Fibroblast of skin of abdomen (primary cell): ENCODE results near the gene ZNF526.

Source experiments
- DNase-seq: peaks from one replicate; pipeline ENCODE4 v3.0.0-alpha.2; 2013

ZNF526 gene

GRCh38 chr19:42225718-42226292 is 5.7 kb downstream of the ZNF526 start:
- no peak for DNase-seq

- no peak for DNase-seq
Observed at GRCh38 chr19:42226886-42227285, 6.8 kb downstream of the ZNF526 start.

GRCh38 chr19:42228641-42229040 is 8.5 kb downstream of the ZNF526 start:
- no peak for DNase-seq

DNA sequence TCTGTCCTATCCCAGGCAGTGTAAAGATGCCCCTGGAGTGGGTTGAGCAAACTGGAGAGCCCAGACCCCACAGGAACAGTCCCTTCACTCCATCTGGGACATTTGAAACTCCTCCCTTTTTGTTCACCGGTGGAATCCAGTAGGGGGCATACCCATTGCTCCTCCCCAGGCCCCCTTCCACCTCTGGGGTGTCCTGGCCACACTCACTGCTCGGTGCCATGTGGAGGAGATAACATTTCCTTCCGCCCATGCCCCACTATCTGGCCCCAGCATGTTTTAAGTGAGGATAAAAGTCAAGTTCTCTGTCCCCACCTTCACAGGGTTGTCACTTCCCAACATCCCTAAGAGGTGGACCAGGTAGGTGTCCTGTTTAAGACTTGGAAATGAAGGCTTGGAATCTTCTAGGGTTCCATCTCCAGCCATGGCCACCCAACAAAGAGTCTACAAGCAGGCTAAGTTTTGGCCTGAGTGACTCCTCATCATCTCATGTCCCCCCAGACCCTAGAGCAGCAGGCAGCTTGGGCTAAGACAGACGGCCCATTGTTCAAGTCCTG is 9.3 kb downstream of the ZNF526 start:
- DNase-seq = no peak

DNA sequence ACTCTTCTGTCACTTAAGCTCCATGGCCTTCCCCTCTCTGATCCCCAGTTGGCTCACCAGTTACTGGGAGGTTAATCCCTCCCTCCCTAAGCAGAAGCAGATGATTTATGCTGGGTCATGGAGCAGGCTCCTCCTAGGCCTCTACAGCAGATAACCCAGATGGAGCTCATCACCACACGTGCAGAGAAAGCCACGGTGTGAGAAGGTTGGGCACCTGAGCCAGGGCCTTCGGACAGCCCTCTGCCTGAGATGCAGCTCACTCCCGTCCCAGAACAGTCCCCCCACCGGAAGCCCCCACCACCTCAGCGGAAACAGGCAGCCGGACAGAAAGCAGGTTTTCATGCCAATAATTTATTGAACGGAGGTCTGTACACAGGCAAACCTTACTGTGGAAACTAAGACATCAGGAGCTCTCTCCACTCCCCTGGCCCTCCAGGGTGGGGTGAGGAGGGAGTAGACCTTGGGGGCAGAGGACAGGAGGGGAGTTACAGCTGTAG is 9.8 kb downstream of the ZNF526 start:
- peak; percentile 15 for DNase-seq

DNA sequence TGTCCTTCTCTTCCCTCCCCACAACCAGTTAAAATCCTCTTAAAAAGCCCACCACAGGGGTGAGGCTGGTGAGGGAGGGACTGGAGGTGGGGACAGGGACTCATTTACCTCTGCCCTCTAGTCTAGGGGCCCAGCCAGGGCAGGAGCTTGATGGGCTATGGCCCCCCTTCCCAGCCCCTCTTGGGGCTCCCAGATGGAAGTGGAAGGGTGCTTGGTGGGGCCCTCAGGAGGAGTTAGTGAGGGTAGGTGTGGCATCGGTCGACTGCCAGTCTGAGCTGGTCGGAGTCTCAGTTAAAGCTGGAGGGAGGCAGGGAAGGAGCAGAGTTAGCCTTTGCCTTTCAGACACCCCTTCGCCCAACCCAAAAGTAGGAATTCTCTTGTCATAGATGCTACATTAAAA is 10.5 kb downstream of the ZNF526 start:
- no peak for DNase-seq

DNA sequence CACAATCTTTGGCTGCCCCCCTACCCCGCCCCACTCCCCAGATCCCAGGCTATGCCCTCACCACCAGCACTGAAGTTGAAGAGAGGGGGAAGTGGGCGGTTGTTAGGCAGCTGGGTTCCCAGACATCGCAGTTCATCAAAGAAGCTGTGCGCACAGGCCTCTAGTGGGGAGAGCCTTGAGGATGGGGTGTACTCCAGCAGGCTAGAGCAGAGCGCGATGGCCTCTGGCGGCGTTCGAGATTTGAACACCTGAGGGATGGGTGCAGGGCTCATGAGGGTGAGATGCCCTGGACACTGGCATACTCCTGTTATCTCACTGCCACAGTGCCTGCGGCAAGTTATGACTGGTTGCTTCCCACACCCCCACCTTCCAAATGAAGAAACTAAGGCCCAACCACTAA is 12.3 kb downstream of the ZNF526 start:
- no peak for DNase-seq

DNA sequence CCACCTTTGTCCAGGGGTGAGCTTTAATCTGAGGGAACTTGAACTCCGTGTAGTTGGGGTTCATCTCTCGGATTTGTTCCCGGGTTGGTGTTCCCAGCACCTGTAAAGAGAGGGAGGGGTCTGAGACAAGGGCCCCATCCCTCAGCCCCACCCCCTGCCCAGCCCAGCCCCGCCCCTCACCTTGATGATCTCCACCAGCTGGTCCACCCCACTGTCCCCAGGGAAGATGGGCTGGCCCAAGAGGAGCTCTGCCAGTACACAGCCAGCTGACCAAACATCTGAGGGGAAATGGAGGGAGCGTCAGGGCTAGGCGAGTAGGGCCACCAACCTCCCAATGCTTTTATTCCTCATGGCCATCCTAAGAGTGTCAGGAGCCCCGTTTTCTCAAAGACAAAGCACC is 13.0 kb downstream of the ZNF526 start:
- DNase-seq = no peak

GRCh38 chr19:42233678-42234292 is 13.7 kb downstream of the ZNF526 start:
- DNase-seq = no peak

DNA sequence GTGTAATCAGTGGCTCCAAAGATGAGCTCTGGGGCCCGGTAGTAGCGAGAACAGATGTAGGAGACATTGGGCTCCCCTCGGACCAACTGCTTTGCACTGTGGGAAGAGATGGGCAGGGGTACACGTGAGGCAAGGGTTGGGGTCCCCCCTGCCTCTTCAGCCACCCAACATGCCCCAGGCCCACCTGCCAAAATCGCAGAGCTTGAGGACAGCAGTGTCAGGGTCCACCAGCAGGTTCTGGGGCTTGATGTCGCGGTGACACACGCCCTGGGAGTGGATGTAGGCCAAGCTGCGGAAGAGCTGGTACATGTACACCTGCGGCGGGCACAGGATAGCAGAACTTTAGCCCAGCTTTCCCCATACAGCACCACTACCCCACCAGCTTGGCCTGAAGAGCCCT is 14.3 kb downstream of the ZNF526 start:
- DNase-seq = no peak

- no peak for DNase-seq
Observed at GRCh38 chr19:42235181-42235580, 15.1 kb downstream of the ZNF526 start.

DNA sequence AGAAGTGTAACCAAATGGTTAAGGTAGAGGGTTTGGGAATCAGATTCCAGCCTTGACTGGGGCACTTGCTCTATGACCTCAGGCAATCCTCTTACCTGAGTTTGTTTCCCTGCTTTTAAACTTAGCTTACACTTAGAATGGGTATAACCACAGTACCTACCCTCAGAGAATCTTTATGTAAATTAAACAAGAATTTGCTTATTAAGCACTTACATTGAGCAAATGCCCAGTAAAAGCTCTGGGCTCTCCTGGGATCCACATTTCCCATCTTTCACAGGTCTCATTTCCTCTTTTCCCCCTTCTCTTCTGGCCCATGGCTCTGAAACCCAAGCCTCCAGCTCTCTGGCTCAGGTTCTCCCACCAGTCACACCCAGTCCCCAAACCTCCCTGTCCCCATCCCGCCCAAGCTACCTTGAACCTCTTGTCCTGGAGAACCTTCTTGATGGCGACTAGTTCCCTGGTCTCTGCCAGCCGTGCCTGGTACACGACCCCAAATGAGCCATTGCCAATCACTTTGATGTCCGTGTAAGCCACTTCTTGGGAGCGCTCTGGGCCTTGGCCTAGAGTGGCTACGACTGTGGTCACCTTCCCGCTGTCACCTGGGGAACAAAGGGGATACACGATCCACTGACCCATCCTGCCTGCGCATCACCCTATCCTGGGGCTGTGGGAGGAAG is 19.6 kb downstream of the ZNF526 start:
- DNase-seq = no peak

GRCh38 chr19:42241279-42241678 is 21.2 kb downstream of the ZNF526 start:
- no peak for DNase-seq

DNA sequence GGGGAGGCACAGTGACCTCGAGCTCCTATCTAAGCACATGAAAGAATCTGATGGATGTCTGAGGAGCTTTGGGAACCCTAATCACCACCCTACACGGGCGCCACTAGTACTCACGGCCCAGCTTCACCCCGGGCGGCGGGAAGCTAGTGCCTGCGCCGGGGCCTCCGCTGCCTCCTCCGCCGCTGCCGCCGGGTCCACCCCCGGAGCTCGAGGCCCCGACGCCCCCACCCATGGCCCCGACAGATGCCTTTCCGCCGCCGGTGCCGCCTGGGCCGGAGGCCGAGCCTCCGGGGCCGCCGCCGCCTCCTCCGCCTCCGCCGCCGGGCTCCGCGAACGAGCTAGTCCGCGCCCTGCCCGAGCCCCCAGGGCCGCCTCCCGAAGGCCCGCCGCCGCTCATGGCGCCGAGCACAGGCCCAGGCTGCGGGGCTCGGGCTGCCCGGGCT is 22.0 kb downstream of the ZNF526 start:
- no peak for DNase-seq

DNA sequence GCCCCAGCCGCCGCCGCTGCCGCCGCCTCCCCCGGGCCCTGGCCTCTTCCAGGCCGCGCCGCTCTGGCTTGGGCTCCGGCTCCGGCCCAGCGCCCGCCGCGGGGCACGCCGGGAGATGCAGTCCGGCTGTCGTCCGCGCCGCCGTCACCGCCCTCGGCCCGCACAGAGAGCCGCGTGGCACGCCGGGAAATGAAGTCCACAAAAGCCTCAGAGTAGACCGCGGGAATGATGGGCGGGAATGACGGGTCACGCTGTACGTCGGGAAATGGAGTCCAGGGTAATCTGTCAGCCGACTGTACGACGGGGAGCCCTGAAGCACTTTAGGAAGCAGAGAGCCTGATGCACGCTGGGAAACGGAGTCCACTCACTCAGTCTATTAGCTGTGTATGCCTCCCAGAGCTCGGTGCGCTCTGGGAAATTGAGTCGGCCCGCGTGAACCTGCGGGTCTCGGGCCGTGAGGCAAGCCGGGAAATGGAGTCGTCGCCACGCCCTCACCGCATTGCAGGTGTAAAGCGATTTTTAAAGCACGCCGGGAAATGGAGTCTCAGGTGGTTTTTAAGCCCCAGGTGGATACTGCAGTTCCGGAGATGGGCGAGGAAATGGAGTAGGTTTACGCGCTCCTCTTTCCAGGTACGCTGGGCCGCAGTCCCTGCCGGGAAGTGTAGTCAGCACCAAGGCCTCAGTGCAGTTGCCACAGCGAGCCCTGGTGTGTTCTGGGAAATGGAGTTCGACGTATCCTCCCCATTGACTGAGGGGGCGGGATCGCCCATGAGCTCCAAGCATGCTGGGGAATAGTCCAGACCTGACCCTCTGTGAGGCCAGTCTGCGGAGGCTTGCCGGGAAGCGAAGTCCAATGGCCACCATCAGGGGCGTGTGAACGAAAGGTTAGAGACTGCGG is 22.6 kb downstream of the ZNF526 start, which contains the start of gene GSK3A:
Gene GSK3A (minus strand): TSS at position 91 of the 898 bp plus-strand sequence. CDS start 137 bp downstream, outside the sequence.
- DNase-seq = peak; percentile 99

DNA sequence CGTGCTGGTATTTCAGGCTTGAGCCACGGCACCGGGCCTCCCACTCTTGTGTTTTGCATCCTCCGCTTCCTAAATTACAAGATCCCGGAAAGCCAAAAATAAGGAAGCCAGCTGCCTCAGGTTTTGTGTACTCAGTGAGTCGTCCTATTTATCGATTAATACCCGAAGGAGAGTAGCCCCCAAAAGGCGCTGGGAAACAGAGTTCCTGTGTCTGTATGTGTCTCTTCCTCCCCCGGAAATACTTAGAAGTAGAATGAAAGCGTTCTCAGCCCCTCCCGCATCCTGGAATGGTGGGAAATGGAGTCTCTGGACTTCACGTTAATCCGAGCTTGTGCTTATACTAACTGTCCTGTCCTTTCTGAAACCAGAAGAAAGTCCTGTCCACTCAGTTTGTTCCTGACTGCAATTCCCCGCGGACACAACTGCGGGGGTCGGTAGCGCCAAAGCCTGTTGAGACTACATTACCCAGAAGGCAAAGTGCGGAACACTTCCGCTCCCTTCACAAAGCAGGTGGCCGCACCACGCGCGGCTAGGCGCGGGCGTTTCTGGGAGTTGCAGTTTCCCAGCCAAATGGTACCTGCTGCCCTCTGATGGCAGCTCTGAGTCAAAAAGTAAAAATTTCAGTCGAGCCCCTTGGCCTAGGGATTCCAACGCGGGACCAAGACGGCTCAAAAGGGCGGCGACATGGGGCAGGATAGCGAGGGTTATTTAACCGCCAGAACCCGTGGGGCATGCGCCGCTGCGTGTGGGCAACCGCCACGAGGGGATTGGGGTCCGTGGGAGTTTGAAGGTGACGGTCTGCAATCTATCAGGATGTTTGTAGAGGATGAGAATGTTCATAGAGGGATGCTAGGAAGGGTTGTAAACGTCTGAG is 24.5 kb downstream of the ZNF526 start:
- peak; percentile 91 for DNase-seq

- DNase-seq = no peak
Observed at GRCh38 chr19:42245231-42245630, 25.1 kb downstream of the ZNF526 start.

DNA sequence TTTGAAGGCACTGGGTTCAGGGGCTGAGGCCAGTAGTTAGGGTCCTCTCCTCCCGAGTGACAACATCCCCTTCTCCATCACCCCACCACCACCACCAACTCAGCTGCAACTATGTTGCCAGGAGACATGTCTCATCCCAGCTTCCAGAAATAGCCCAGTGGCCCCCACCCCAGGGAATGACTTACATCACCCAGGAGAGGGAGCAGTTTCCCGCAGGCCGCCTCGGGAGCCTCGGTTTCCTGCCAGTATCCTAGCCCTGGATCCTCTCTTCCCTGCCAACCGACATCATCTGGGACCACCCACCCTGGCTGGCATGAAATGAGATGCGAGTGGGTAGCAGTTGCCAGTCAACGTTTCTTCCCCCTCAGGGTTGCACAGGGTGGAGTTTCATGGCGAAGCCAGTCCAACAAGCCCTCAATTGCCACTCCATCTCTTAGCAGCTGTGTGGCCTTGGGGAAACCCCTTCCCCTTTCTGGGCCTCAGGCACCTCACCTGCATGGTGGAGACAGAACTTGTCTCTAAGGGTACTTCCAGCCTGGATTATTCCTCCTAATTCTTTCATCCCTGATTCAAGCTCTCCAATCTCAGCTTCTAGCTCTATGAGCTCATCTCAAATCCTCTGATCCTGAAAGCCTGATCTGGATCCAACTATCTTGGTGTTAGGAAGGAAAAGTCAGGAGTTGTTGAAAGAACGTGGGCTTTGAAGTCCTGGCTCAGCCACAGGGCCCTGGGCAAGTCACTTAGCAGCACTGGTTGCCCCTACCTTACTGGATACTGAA is 26.2 kb downstream of the ZNF526 start:
- peak; percentile 81 for DNase-seq

- peak; percentile 40 for DNase-seq
Observed at GRCh38 chr19:42246922-42247639, 27.0 kb downstream of the ZNF526 start.
